ENCODE results near the gene THAP6. TPM values are rescaled to one million over a fixed set of nuclear protein-coding genes. Genes with fewer than 3 reads are reported as not detected.

THAP6 gene
- total and polyA plus RNA-seq, 2 donors (not counting 1 experiment from before 2014, with no cell fraction given), result 11.7 to 18.8 TPM

- Histone ChIP-seq H3K27me3 (ENCODE audit: control insufficient read depth, insufficient read depth, low read length) (no peaks in the 10 kb centered on the region), H3K36me3 (ENCODE audit: control insufficient read depth, insufficient read depth, low read length) (no peaks in the 10 kb centered on the region), H4K20me1 (ENCODE audit: control insufficient read depth, extremely low read depth, insufficient read depth, low read length) (no peaks in the 10 kb centered on the region), H3K27ac (ENCODE audit: insufficient read depth, low read length) (peak overlapping the region; percentile 8), H3K4me1 (ENCODE audit: control insufficient read depth, extremely low read depth, insufficient read depth, low read length) (no peaks in the 10 kb centered on the region), H3K9ac (ENCODE audit: insufficient read depth, low read length) (no peak overlapping the region), H3K79me2 (ENCODE audit: control insufficient read depth, insufficient read depth, low read length) (peaks cover 3% of the 10 kb centered on the region), H3K9me3 (ENCODE audit: control insufficient read depth, insufficient read depth, low read depth, low read length) (no peaks in the 10 kb centered on the region), H3K4me3 (replicated peaks in 1 of 4; ENCODE audit: control extremely low read depth in 1 of 4, insufficient read depth in 1 of 4, low read depth in 3 of 4, low read length in 4 of 4) (no peak overlapping the region), H3K4me2 (ENCODE audit: extremely low read depth, insufficient read depth, low read length) (peak overlapping the region; percentile 13), H2AFZ (ENCODE audit: low read length) (no peak overlapping the region)
- DNase-seq (ENCODE audit: low read depth in 2 of 2), result peak; percentile 36 to 38
- no peak for TF ChIP-seq CTCF (conservative IDR thresholded peaks at IDR 0.05 in 1 of 2, IDR thresholded peaks at IDR 0.05 in 1 of 2; ENCODE audit: low read depth in 1 of 2, low read length in 2 of 2)
- TF ChIP-seq EZH2 (IDR thresholded peaks at IDR 0.05; ENCODE audit: low read length, missing control alignments), result no peak
Measured at GRCh38 chr4:75497133-75497532, 17.1 kb upstream of the THAP6 start.

- H2AFZ ChIP-seq (ENCODE audit: low read length), result no peak overlapping the region
- H3K4me1 ChIP-seq (ENCODE audit: control insufficient read depth, extremely low read depth, insufficient read depth, low read length), result no peaks in the 10 kb centered on the region
- H3K9ac ChIP-seq (ENCODE audit: insufficient read depth, low read length), result no peak overlapping the region
- H3K36me3 ChIP-seq (ENCODE audit: control insufficient read depth, insufficient read depth, low read length), result no peaks in the 10 kb centered on the region
- no peak overlapping the region for H3K4me3 ChIP-seq (replicated peaks in 1 of 4; ENCODE audit: control extremely low read depth in 1 of 4, insufficient read depth in 1 of 4, low read depth in 3 of 4, low read length in 4 of 4)
- H4K20me1 ChIP-seq (ENCODE audit: control insufficient read depth, extremely low read depth, insufficient read depth, low read length), result no peaks in the 10 kb centered on the region
- H3K9me3 ChIP-seq (ENCODE audit: control insufficient read depth, insufficient read depth, low read depth, low read length), result no peaks in the 10 kb centered on the region
- DNase-seq (ENCODE audit: low read depth in 2 of 2), result peak in 1 of 2 donors; percentile 70
- H3K27me3 ChIP-seq (ENCODE audit: control insufficient read depth, insufficient read depth, low read length), result no peaks in the 10 kb centered on the region
- TF ChIP-seq CTCF (conservative IDR thresholded peaks at IDR 0.05 in 1 of 2, IDR thresholded peaks at IDR 0.05 in 1 of 2; ENCODE audit: low read depth in 1 of 2, low read length in 2 of 2), result no peak
- no peak for TF ChIP-seq EZH2 (IDR thresholded peaks at IDR 0.05; ENCODE audit: low read length, missing control alignments)
- H3K4me2 ChIP-seq (ENCODE audit: extremely low read depth, insufficient read depth, low read length), result no peak overlapping the region
- H3K27ac ChIP-seq (ENCODE audit: insufficient read depth, low read length), result no peak overlapping the region
- H3K79me2 ChIP-seq (ENCODE audit: control insufficient read depth, insufficient read depth, low read length), result peaks cover 3% of the 10 kb centered on the region
Measured at GRCh38 chr4:75498041-75498440, 16.2 kb upstream of the THAP6 start.

GRCh38 chr4:75499900-75500299 is 14.4 kb upstream of the THAP6 start:
- H3K4me3 ChIP-seq (replicated peaks in 1 of 4; ENCODE audit: control extremely low read depth in 1 of 4, insufficient read depth in 1 of 4, low read depth in 3 of 4, low read length in 4 of 4), result no peak overlapping the region
- H3K27me3 ChIP-seq (ENCODE audit: control insufficient read depth, insufficient read depth, low read length), result no peaks in the 10 kb centered on the region
- H3K9ac ChIP-seq (ENCODE audit: insufficient read depth, low read length), result no peak overlapping the region
- no peaks in the 10 kb centered on the region for H4K20me1 ChIP-seq (ENCODE audit: control insufficient read depth, extremely low read depth, insufficient read depth, low read length)
- no peak overlapping the region for H3K27ac ChIP-seq (ENCODE audit: insufficient read depth, low read length)
- no peaks in the 10 kb centered on the region for H3K9me3 ChIP-seq (ENCODE audit: control insufficient read depth, insufficient read depth, low read depth, low read length)
- H2AFZ ChIP-seq (ENCODE audit: low read length), result no peak overlapping the region
- DNase-seq (ENCODE audit: low read depth in 2 of 2), result no peak
- H3K4me2 ChIP-seq (ENCODE audit: extremely low read depth, insufficient read depth, low read length), result no peak overlapping the region
- no peaks in the 10 kb centered on the region for H3K4me1 ChIP-seq (ENCODE audit: control insufficient read depth, extremely low read depth, insufficient read depth, low read length)
- peaks cover 3% of the 10 kb centered on the region for H3K79me2 ChIP-seq (ENCODE audit: control insufficient read depth, insufficient read depth, low read length)
- no peaks in the 10 kb centered on the region for H3K36me3 ChIP-seq (ENCODE audit: control insufficient read depth, insufficient read depth, low read length)
- TF ChIP-seq EZH2 (IDR thresholded peaks at IDR 0.05; ENCODE audit: low read length, missing control alignments), result no peak
- no peak for TF ChIP-seq CTCF (conservative IDR thresholded peaks at IDR 0.05 in 1 of 2, IDR thresholded peaks at IDR 0.05 in 1 of 2; ENCODE audit: low read depth in 1 of 2, low read length in 2 of 2)
